NCI-H2227 (cell line): ENCODE data around the gene MDK.

ENCODE experiments used
- DNase-seq: peaks from one replicate; lab custom pipeline; 2025; ENCODE audit not compliant: unreplicated experiment; lab: John Stamatoyannopoulos, UW

MDK gene

GRCh38 chr11:46381048-46381818 lies at the start of gene MDK:
TSS of gene MDK (plus strand) at chr11:46381669. CDS start at chr11:46382058, 389 bp downstream.
- peak; percentile 82 for DNase-seq

- no peak for DNase-seq
Observed at GRCh38 chr11:46332093-46332567, 49.3 kb upstream of the MDK start.

GRCh38 chr11:46332568-46333393 lies 48.7 kb upstream of the MDK start:
- peak; percentile 53 for DNase-seq

GRCh38 chr11:46333394-46333947 lies 48.0 kb upstream of the MDK start:
- DNase-seq: peak; percentile 65

GRCh38 chr11:46334211-46334610 lies 47.3 kb upstream of the MDK start:
- no peak for DNase-seq

GRCh38 chr11:46335271-46335670 lies 46.2 kb upstream of the MDK start:
- peak; percentile 22 for DNase-seq

GRCh38 chr11:46335890-46336562 lies 45.4 kb upstream of the MDK start:
- DNase-seq: peak; percentile 67

- DNase-seq: no peak
Observed at GRCh38 chr11:46336563-46337180, 44.8 kb upstream of the MDK start.

- DNase-seq: no peak
Observed at GRCh38 chr11:46337626-46338345, 43.7 kb upstream of the MDK start.

GRCh38 chr11:46338636-46338987 lies 42.9 kb upstream of the MDK start:
- DNase-seq: no peak

- DNase-seq: peak; percentile 82
Observed at GRCh38 chr11:46338988-46339666, 42.3 kb upstream of the MDK start.

- DNase-seq: no peak
Observed at GRCh38 chr11:46339816-46340215, 41.7 kb upstream of the MDK start.

- DNase-seq: no peak
Observed at GRCh38 chr11:46341454-46341853, 40.0 kb upstream of the MDK start.

- no peak for DNase-seq
Observed at GRCh38 chr11:46342239-46342638, 39.2 kb upstream of the MDK start.

- no peak for DNase-seq
Observed at GRCh38 chr11:46343520-46343919, 37.9 kb upstream of the MDK start.

- DNase-seq: no peak
Observed at GRCh38 chr11:46345131-46345597, 36.3 kb upstream of the MDK start.

GRCh38 chr11:46345881-46346484 lies 35.5 kb upstream of the MDK start:
- no peak for DNase-seq

GRCh38 chr11:46346886-46347636 lies 34.4 kb upstream of the MDK start, which contains the start of gene DGKZ:
TSS of gene DGKZ (plus strand) at chr11:46347463. CDS start at chr11:46347660, 197 bp downstream.
- peak; percentile 90 for DNase-seq
